22Rv1 (cell line): Measurements from ENCODE around the gene SWI5.

Experiments
- CTCF ChIP-seq: fragments of 450-650 bp; IDR thresholded peaks from 2 replicates; pipeline ENCODE4 v1.5.1; 2017; ENCODE audit warnings: mild to moderate bottlenecking
- ZFX ChIP-seq: fragments of 450-650 bp; IDR thresholded peaks from 2 replicates; pipeline ENCODE4 v1.6.1; 2017; ENCODE audit warnings: antibody characterized with exemption, borderline replicate concordance

DNA sequence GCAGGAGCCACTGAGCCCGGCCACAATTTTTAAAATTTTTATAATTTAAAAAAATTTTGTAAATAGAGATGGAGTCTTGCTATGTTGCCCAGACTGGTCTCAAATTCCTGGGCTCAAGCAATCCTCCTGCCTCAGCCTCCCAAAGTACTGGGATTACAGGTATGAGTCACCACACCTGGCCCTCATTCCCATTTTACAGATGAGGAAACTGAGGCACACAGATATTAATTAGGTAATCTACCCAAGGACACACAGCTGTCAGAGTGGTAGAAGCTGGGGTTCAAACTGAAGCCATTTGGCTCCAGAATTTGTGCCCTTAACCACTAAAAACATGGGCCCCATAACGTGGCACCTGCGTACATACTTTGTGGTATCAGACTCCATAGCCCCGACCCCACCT is 38.6 kb downstream of the SWI5 start:
- TF ChIP-seq CTCF = no peak
- no peak for TF ChIP-seq ZFX
